Nephron progenitor cell (in vitro differentiated cells): ENCODE measurements around the gene SLC1A7.

Experiments used
- DNase-seq: peaks from one replicate; pipeline ENCODE4 v3.0.0; 2021
- H3K27ac Mint-ChIP-seq: 2 replicates; pipeline ENCODE4 v1.8.0; 2021; ENCODE audit warnings: mild to moderate bottlenecking, moderate library complexity, mixed read lengths
- H3K27me3 Mint-ChIP-seq: 2 replicates; pipeline ENCODE4 v1.8.0; 2021; ENCODE audit warnings: mild to moderate bottlenecking, low read depth, mixed read lengths; ENCODE audit not compliant: poor library complexity
- H3K36me3 Mint-ChIP-seq: 2 replicates; pipeline ENCODE4 v1.8.0; 2021; ENCODE audit warnings: low read depth, mixed read lengths
- H3K4me1 Mint-ChIP-seq: 2 replicates; pipeline ENCODE4 v1.8.0; 2021; ENCODE audit warnings: mixed read lengths
- H3K4me3 Mint-ChIP-seq: 2 replicates; pipeline ENCODE4 v1.8.0; 2021; ENCODE audit warnings: mild to moderate bottlenecking, moderate library complexity, mixed read lengths
- H3K9me3 Mint-ChIP-seq: 2 replicates; pipeline ENCODE4 v1.8.0; 2021; ENCODE audit warnings: mild to moderate bottlenecking, moderate library complexity, mixed read lengths
- CTCF ChIP-seq: fragments of 200-600 bp; sonication (generic); IDR thresholded peaks from 2 replicates; pipeline ENCODE4 v1.5.0; 2021; ENCODE audit warnings: antibody characterized with exemption

The SLC1A7 gene

GRCh38 chr1:53062708-53063591, 79.5 kb downstream of the SLC1A7 start:
- Mint-ChIP-seq H3K4me3 (peak overlapping the region; percentile 76), H3K36me3 (no peaks in the 10 kb centered on the region), H3K9me3 (no peaks in the 10 kb centered on the region), H3K4me1 (peaks cover 12% of the 10 kb centered on the region), H3K27ac (no peak overlapping the region), H3K27me3 (peaks cover 86% of the 10 kb centered on the region)
- DNase-seq, result peak; percentile 42
- TF ChIP-seq CTCF, result no peak

- Mint-ChIP-seq H3K27ac (no peak within 1 kb of the TSS), H3K27me3 (peaks cover 87% of the 10 kb centered on the region), H3K4me1 (peaks cover 12% of the 10 kb centered on the region), H3K36me3 (no peaks in the 10 kb centered on the region), H3K4me3 (peak within 1 kb of the TSS; percentile 76), H3K9me3 (no peaks in the 10 kb centered on the region)
- DNase-seq, result peak; percentile 55
- TF ChIP-seq CTCF, result no peak
Observed at GRCh38 chr1:53061859-53062707, 80.4 kb downstream of the SLC1A7 start, which contains the start of gene PODN. Gene PODN (plus strand): TSS chr1:53062213. CDS start chr1:53069856, 7,643 bp downstream.

- peaks cover 12% of the 10 kb centered on the region for H3K4me1 Mint-ChIP-seq
- no peak for DNase-seq
- peaks cover 88% of the 10 kb centered on the region for H3K27me3 Mint-ChIP-seq
- H3K9me3 Mint-ChIP-seq, result no peaks in the 10 kb centered on the region
- TF ChIP-seq CTCF, result no peak
- no peak overlapping the region for H3K27ac Mint-ChIP-seq
- H3K4me3 Mint-ChIP-seq, result peak overlapping the region; percentile 75
- H3K36me3 Mint-ChIP-seq, result no peaks in the 10 kb centered on the region
Observed at GRCh38 chr1:53061123-53061858, 81.1 kb downstream of the SLC1A7 start.

GRCh38 chr1:53060579-53060978, 81.9 kb downstream of the SLC1A7 start:
- no peak for DNase-seq
- TF ChIP-seq CTCF, result no peak
- Mint-ChIP-seq H3K9me3 (no peaks in the 10 kb centered on the region), H3K27ac (no peak overlapping the region), H3K4me3 (peak overlapping the region; percentile 42), H3K4me1 (peaks cover 12% of the 10 kb centered on the region), H3K36me3 (no peaks in the 10 kb centered on the region), H3K27me3 (peaks cover 88% of the 10 kb centered on the region)

GRCh38 chr1:53057127-53057526, 85.3 kb downstream of the SLC1A7 start:
- H3K27me3 Mint-ChIP-seq, result peaks cover 53% of the 10 kb centered on the region
- H3K4me3 Mint-ChIP-seq, result no peak overlapping the region
- H3K4me1 Mint-ChIP-seq, result no peaks in the 10 kb centered on the region
- DNase-seq, result no peak
- H3K27ac Mint-ChIP-seq, result no peak overlapping the region
- peaks cover 19% of the 10 kb centered on the region for H3K36me3 Mint-ChIP-seq
- no peaks in the 10 kb centered on the region for H3K9me3 Mint-ChIP-seq
- TF ChIP-seq CTCF, result no peak
